ENCODE measurements around the gene FAM240B.

The FAM240B gene

GRCh38 chr9:38689678-38690077 lies 30.3 kb downstream of the FAM240B start:
- no peak overlapping the region for H3K4me3 Mint-ChIP-seq
- no peak for DNase-seq (ENCODE audit: low spot score)
- no peaks in the 10 kb centered on the region for H3K36me3 Mint-ChIP-seq (ENCODE audit: low read depth)
- peaks cover 1% of the 10 kb centered on the region for H3K4me1 Mint-ChIP-seq (ENCODE audit: low read depth)
- peaks cover 4% of the 10 kb centered on the region for H3K27me3 Mint-ChIP-seq (ENCODE audit: low read depth)
- no peaks in the 10 kb centered on the region for H3K9me3 Mint-ChIP-seq
- no peak overlapping the region for H3K27ac Mint-ChIP-seq

- DNase-seq (ENCODE audit: low spot score) = no peak
- Mint-ChIP-seq H3K27me3 (ENCODE audit: low read depth) (peaks cover 7% of the 10 kb centered on the region), H3K4me3 (no peak overlapping the region), H3K4me1 (ENCODE audit: low read depth) (peaks cover 1% of the 10 kb centered on the region), H3K27ac (no peak overlapping the region), H3K9me3 (no peaks in the 10 kb centered on the region), H3K36me3 (ENCODE audit: low read depth) (no peaks in the 10 kb centered on the region)
These were observed 31.9 kb downstream of the FAM240B start for GRCh38 chr9:38687992-38688391.

- Mint-ChIP-seq H3K27ac (no peak overlapping the region), H3K36me3 (ENCODE audit: low read depth) (no peaks in the 10 kb centered on the region)
These were observed 32.5 kb downstream of the FAM240B start for GRCh38 chr9:38687389-38687842.

GRCh38 chr9:38686933-38687332 lies 33.0 kb downstream of the FAM240B start:
- peaks cover 7% of the 10 kb centered on the region for H3K27me3 Mint-ChIP-seq (ENCODE audit: low read depth)
- no peaks in the 10 kb centered on the region for H3K9me3 Mint-ChIP-seq
- no peak overlapping the region for H3K4me3 Mint-ChIP-seq
- no peak overlapping the region for H3K27ac Mint-ChIP-seq
- H3K36me3 Mint-ChIP-seq (ENCODE audit: low read depth) = no peaks in the 10 kb centered on the region
- no peak for DNase-seq (ENCODE audit: low spot score)
- H3K4me1 Mint-ChIP-seq (ENCODE audit: low read depth) = peaks cover 1% of the 10 kb centered on the region

More at GRCh38 chr9:38687389-38687842, 32.5 kb downstream of the FAM240B start:
- H3K4me1 Mint-ChIP-seq (ENCODE audit: low read depth) = peaks cover 1% of the 10 kb centered on the region
- peak overlapping the region; percentile 60 for H3K4me3 Mint-ChIP-seq
- H3K27me3 Mint-ChIP-seq (ENCODE audit: low read depth) = peaks cover 7% of the 10 kb centered on the region
- no peaks in the 10 kb centered on the region for H3K9me3 Mint-ChIP-seq
- peak; percentile 10 for DNase-seq (ENCODE audit: low spot score)

GRCh38 chr9:38685535-38685934 lies 34.4 kb downstream of the FAM240B start:
- H3K27me3 Mint-ChIP-seq (ENCODE audit: low read depth) = peaks cover 7% of the 10 kb centered on the region

GRCh38 chr9:38683336-38683735 lies 36.6 kb downstream of the FAM240B start:
- Mint-ChIP-seq H3K36me3 (ENCODE audit: low read depth) (no peaks in the 10 kb centered on the region), H3K4me1 (ENCODE audit: low read depth) (no peaks in the 10 kb centered on the region), H3K9me3 (no peaks in the 10 kb centered on the region), H3K27ac (no peak overlapping the region), H3K4me3 (no peak overlapping the region), H3K27me3 (ENCODE audit: low read depth) (peaks cover 3% of the 10 kb centered on the region)
- DNase-seq (ENCODE audit: low spot score) = no peak

More at GRCh38 chr9:38685535-38685934, 34.4 kb downstream of the FAM240B start:
- Mint-ChIP-seq H3K36me3 (ENCODE audit: low read depth) (no peaks in the 10 kb centered on the region), H3K9me3 (no peaks in the 10 kb centered on the region), H3K4me1 (ENCODE audit: low read depth) (peaks cover 1% of the 10 kb centered on the region), H3K4me3 (no peak overlapping the region), H3K27ac (no peak overlapping the region)
- no peak for DNase-seq (ENCODE audit: low spot score)

GRCh38 chr9:38682713-38683112 lies 37.2 kb downstream of the FAM240B start:
- Mint-ChIP-seq H3K4me3 (no peak overlapping the region), H3K27me3 (ENCODE audit: low read depth) (peaks cover 3% of the 10 kb centered on the region), H3K36me3 (ENCODE audit: low read depth) (no peaks in the 10 kb centered on the region), H3K9me3 (no peaks in the 10 kb centered on the region), H3K27ac (no peak overlapping the region), H3K4me1 (ENCODE audit: low read depth) (no peaks in the 10 kb centered on the region)
- DNase-seq (ENCODE audit: low spot score) = no peak

GRCh38 chr9:38681747-38682227 lies 38.1 kb downstream of the FAM240B start:
- Mint-ChIP-seq H3K36me3 (ENCODE audit: low read depth) (no peaks in the 10 kb centered on the region), H3K4me3 (no peak overlapping the region), H3K27me3 (ENCODE audit: low read depth) (peaks cover 6% of the 10 kb centered on the region), H3K9me3 (no peaks in the 10 kb centered on the region), H3K27ac (no peak overlapping the region), H3K4me1 (ENCODE audit: low read depth) (no peaks in the 10 kb centered on the region)
- DNase-seq (ENCODE audit: low spot score) = no peak

- peaks cover 6% of the 10 kb centered on the region for H3K27me3 Mint-ChIP-seq (ENCODE audit: low read depth)
- no peaks in the 10 kb centered on the region for H3K9me3 Mint-ChIP-seq
- no peak overlapping the region for H3K27ac Mint-ChIP-seq
- DNase-seq (ENCODE audit: low spot score) = no peak
- H3K4me3 Mint-ChIP-seq = no peak overlapping the region
- no peaks in the 10 kb centered on the region for H3K36me3 Mint-ChIP-seq (ENCODE audit: low read depth)
- H3K4me1 Mint-ChIP-seq (ENCODE audit: low read depth) = no peaks in the 10 kb centered on the region
These were observed 39.0 kb downstream of the FAM240B start for GRCh38 chr9:38680837-38681445.

GRCh38 chr9:38677660-38678303 lies 42.2 kb downstream of the FAM240B start:
- Mint-ChIP-seq H3K4me1 (ENCODE audit: low read depth) (no peaks in the 10 kb centered on the region), H3K27ac (no peak overlapping the region), H3K4me3 (no peak overlapping the region), H3K9me3 (no peaks in the 10 kb centered on the region), H3K27me3 (ENCODE audit: low read depth) (peaks cover 5% of the 10 kb centered on the region), H3K36me3 (ENCODE audit: low read depth) (no peaks in the 10 kb centered on the region)
- DNase-seq (ENCODE audit: low spot score) = no peak

GRCh38 chr9:38675831-38676230 lies 44.1 kb downstream of the FAM240B start:
- Mint-ChIP-seq H3K36me3 (ENCODE audit: low read depth) (no peaks in the 10 kb centered on the region), H3K27me3 (ENCODE audit: low read depth) (peaks cover 5% of the 10 kb centered on the region), H3K27ac (no peak overlapping the region), H3K4me1 (ENCODE audit: low read depth) (peaks cover 3% of the 10 kb centered on the region), H3K4me3 (no peak overlapping the region), H3K9me3 (no peaks in the 10 kb centered on the region)
- DNase-seq (ENCODE audit: low spot score) = no peak

- peaks cover 3% of the 10 kb centered on the region for H3K4me1 Mint-ChIP-seq (ENCODE audit: low read depth)
- peaks cover 5% of the 10 kb centered on the region for H3K27me3 Mint-ChIP-seq (ENCODE audit: low read depth)
- H3K27ac Mint-ChIP-seq = no peak overlapping the region
- no peaks in the 10 kb centered on the region for H3K9me3 Mint-ChIP-seq
- H3K36me3 Mint-ChIP-seq (ENCODE audit: low read depth) = no peaks in the 10 kb centered on the region
- DNase-seq (ENCODE audit: low spot score) = no peak
- no peak overlapping the region for H3K4me3 Mint-ChIP-seq
These were observed 44.7 kb downstream of the FAM240B start for GRCh38 chr9:38675211-38675610.

GRCh38 chr9:38673399-38674193 lies 46.3 kb downstream of the FAM240B start:
- H3K27ac Mint-ChIP-seq = no peak overlapping the region
- no peak overlapping the region for H3K4me3 Mint-ChIP-seq
- H3K9me3 Mint-ChIP-seq = no peaks in the 10 kb centered on the region
- H3K36me3 Mint-ChIP-seq (ENCODE audit: low read depth) = no peaks in the 10 kb centered on the region
- H3K27me3 Mint-ChIP-seq (ENCODE audit: low read depth) = peaks cover 5% of the 10 kb centered on the region
- H3K4me1 Mint-ChIP-seq (ENCODE audit: low read depth) = peaks cover 3% of the 10 kb centered on the region
- DNase-seq (ENCODE audit: low spot score) = no peak

- Mint-ChIP-seq H3K36me3 (ENCODE audit: low read depth) (no peaks in the 10 kb centered on the region), H3K9me3 (no peaks in the 10 kb centered on the region), H3K27ac (no peak overlapping the region), H3K27me3 (ENCODE audit: low read depth) (peaks cover 2% of the 10 kb centered on the region), H3K4me3 (no peak overlapping the region), H3K4me1 (ENCODE audit: low read depth) (peaks cover 3% of the 10 kb centered on the region)
- DNase-seq (ENCODE audit: low spot score) = no peak
These were observed 48.2 kb downstream of the FAM240B start for GRCh38 chr9:38671748-38672147.
